GM12872 (cell line): Measurements from ENCODE around the gene RAD51C.

Source experiments
- TF ChIP-seq, protein P1 (sequence below): IDR thresholded peaks from 3 replicates; pipeline ENCODE4 v1.5.1; 2011; ENCODE audit warnings: low read depth, mild to moderate bottlenecking, low read length, moderate library complexity; ENCODE audit not compliant: insufficient read depth

The RAD51C gene

GRCh38 chr17:58665946-58666857, 26.2 kb upstream of the RAD51C start:
- TF ChIP-seq, protein P1, sequence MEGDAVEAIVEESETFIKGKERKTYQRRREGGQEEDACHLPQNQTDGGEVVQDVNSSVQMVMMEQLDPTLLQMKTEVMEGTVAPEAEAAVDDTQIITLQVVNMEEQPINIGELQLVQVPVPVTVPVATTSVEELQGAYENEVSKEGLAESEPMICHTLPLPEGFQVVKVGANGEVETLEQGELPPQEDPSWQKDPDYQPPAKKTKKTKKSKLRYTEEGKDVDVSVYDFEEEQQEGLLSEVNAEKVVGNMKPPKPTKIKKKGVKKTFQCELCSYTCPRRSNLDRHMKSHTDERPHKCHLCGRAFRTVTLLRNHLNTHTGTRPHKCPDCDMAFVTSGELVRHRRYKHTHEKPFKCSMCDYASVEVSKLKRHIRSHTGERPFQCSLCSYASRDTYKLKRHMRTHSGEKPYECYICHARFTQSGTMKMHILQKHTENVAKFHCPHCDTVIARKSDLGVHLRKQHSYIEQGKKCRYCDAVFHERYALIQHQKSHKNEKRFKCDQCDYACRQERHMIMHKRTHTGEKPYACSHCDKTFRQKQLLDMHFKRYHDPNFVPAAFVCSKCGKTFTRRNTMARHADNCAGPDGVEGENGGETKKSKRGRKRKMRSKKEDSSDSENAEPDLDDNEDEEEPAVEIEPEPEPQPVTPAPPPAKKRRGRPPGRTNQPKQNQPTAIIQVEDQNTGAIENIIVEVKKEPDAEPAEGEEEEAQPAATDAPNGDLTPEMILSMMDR, result no peak

GRCh38 chr17:58666858-58667267, 25.5 kb upstream of the RAD51C start:
- TF ChIP-seq, protein P1, result no peak

DNA sequence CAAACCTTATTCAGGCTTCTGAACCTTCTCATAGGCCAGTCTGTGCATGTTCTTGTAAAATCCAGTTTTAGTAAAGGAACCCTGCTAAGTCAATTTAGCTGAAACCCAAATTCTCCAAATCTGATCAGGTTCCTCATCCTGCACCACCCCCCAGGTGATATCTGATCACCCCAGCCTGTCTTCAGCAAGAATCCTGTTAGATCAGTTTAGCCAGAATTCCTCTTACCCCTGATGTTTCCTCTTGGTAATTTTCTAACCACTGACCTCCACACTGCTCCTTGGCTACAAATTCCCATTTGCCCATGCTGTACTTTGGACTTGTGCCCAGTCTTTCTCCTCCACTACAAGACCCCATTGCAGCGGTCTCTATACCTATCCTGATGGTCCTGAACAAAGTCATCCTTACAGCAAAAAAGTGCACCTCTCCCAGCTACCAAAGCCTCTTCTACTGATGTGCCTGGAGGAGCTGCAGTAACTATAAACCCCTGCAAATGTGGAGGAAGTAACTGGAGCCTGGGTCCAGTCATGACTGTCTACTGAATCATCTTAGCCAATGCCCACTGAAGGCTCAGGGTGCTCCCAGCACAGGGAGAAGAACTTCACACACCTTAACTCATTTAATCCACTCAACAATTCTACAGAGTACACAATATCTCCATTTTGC, 24.3 kb upstream of the RAD51C start:
- TF ChIP-seq, protein P1, result no peak

GRCh38 chr17:58668598-58668935, 23.8 kb upstream of the RAD51C start:
- TF ChIP-seq, protein P1, result no peak

GRCh38 chr17:58669853-58670252, 22.5 kb upstream of the RAD51C start:
- TF ChIP-seq, protein P1, result no peak

- TF ChIP-seq, protein P1, result no peak
These were observed 20.4 kb upstream of the RAD51C start for GRCh38 chr17:58671969-58672368.

DNA sequence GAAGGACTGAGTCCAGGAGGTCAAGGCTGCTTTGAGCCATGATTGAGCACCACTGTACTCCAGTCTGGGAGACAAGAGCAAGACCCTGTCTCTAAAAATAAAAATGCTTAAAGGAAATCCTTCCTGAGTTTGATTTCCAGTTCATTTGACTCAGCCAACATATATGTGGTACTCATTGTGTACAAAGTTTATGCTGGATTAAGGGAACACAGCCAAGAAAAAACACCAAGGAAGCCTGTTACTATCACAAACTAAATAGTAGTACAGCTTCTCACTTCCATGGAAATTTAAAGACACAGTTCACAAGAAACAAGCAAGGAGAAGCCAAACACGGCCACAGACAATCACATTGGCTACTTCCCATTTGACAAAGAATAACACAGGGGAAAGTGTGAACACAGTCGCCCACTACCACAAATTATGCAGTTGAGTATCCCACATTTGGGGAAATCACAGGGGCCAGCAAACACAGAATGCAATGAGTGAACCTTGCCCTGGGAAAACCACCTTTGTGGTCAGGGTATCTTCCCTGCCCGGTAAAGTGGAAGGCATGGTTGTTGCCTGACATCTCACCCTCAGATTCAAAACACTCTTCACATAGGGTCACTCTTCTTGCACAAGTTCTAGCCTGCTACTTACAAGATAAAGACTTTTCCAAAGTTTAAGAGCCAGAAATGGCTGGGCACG, 15.1 kb upstream of the RAD51C start:
- TF ChIP-seq, protein P1, result no peak
